Activated T-cell treated with anti-CD3 and anti-CD28 coated beads, Interleukin-2, amount 50 U/mL, for 4 hours (primary cell): ENCODE measurements around the gene TMIGD2. TPM values are rescaled to one million over a fixed set of nuclear protein-coding genes. Genes with fewer than 3 reads are reported as not detected.
"Not testable (repeated sequence)": the region's sequence is repeated elsewhere in the genome, so short reads cannot be mapped to it uniquely, and the experiment has no call there.

Experiments
- ATAC-seq, 2 donors: fragments of 200-7000 bp; cut with Tn5 transposase; one replicate each; pipeline ENCODE4 v1.10.0; 2021
- DNase-seq: peaks from one replicate; pipeline ENCODE4 v3.0.0-alpha.2; 2020
- H3K27me3 Mint-ChIP-seq: one replicate; pipeline ENCODE4 v1.8.0; 2021; ENCODE audit warnings: low read depth, mixed read lengths
- H3K36me3 Mint-ChIP-seq: one replicate; pipeline ENCODE4 v1.8.0; 2022; ENCODE audit warnings: mixed read lengths; ENCODE audit not compliant: insufficient read depth
- H3K4me1 Mint-ChIP-seq: one replicate; pipeline ENCODE4 v1.8.0; 2021; ENCODE audit warnings: low read depth, mixed read lengths
- H3K4me3 Mint-ChIP-seq: one replicate; pipeline ENCODE4 v1.8.0; 2021; ENCODE audit warnings: mild to moderate bottlenecking, moderate library complexity, mixed read lengths
- H3K9me3 Mint-ChIP-seq: one replicate; pipeline ENCODE4 v1.8.0; 2021; ENCODE audit warnings: mixed read lengths
- total RNA-seq, 3 donors: library from RNA; stranded (reverse); gene quantifications; one replicate each; pipeline ENCODE4 v1.2.1, GENCODE V29; 2021

Gene TMIGD2
- total RNA-seq, 3 donors from 2014 or later: 1.9 to 2.7 (median 2.1) TPM

GRCh38 chr19:4272894-4273293 lies 29.3 kb downstream of the TMIGD2 start:
- Mint-ChIP-seq H3K27me3 (peaks cover 3% of the 10 kb centered on the region), H3K4me1 (no peaks in the 10 kb centered on the region), H3K9me3 (no peaks in the 10 kb centered on the region), H3K36me3 (peaks cover 17% of the 10 kb centered on the region), H3K4me3 (no peak overlapping the region)
- peak in 1 of 2 donors; percentile 21 for ATAC-seq
- DNase-seq: no peak

- H3K4me1 Mint-ChIP-seq: peaks cover 24% of the 10 kb centered on the region
- no peaks in the 10 kb centered on the region for H3K9me3 Mint-ChIP-seq
- no peak overlapping the region for H3K4me3 Mint-ChIP-seq
- peaks cover 37% of the 10 kb centered on the region for H3K36me3 Mint-ChIP-seq
- ATAC-seq (no peak), DNase-seq (no peak)
- H3K27me3 Mint-ChIP-seq: no peaks in the 10 kb centered on the region
Measured at GRCh38 chr19:4268816-4269430, 33.3 kb downstream of the TMIGD2 start.

GRCh38 chr19:4267901-4268815 lies 34.0 kb downstream of the TMIGD2 start:
- no peak overlapping the region for H3K4me3 Mint-ChIP-seq
- ATAC-seq (no peak), DNase-seq (no peak)
- no peaks in the 10 kb centered on the region for H3K9me3 Mint-ChIP-seq
- H3K4me1 Mint-ChIP-seq: peaks cover 26% of the 10 kb centered on the region
- H3K36me3 Mint-ChIP-seq: peaks cover 37% of the 10 kb centered on the region
- H3K27me3 Mint-ChIP-seq: no peaks in the 10 kb centered on the region

GRCh38 chr19:4267101-4267900 lies 34.9 kb downstream of the TMIGD2 start:
- no peaks in the 10 kb centered on the region for H3K27me3 Mint-ChIP-seq
- H3K4me1 Mint-ChIP-seq: peaks cover 26% of the 10 kb centered on the region
- no peaks in the 10 kb centered on the region for H3K9me3 Mint-ChIP-seq
- H3K36me3 Mint-ChIP-seq: peaks cover 37% of the 10 kb centered on the region
- DNase-seq (peak; percentile 64), ATAC-seq (peak; percentile 65 to 76)
- peak overlapping the region; percentile 13 for H3K4me3 Mint-ChIP-seq

GRCh38 chr19:4266253-4267000 lies 35.8 kb downstream of the TMIGD2 start:
- Mint-ChIP-seq H3K4me3 (no peak overlapping the region), H3K9me3 (no peaks in the 10 kb centered on the region), H3K4me1 (peaks cover 26% of the 10 kb centered on the region), H3K27me3 (no peaks in the 10 kb centered on the region), H3K36me3 (peaks cover 31% of the 10 kb centered on the region)
- ATAC-seq: no peak
- DNase-seq: no peak

- Mint-ChIP-seq H3K36me3 (peaks cover 32% of the 10 kb centered on the region), H3K9me3 (no peaks in the 10 kb centered on the region), H3K27me3 (no peaks in the 10 kb centered on the region), H3K4me3 (no peak overlapping the region), H3K4me1 (peaks cover 26% of the 10 kb centered on the region)
- no peak for DNase-seq
- no peak for ATAC-seq
Measured at GRCh38 chr19:4264812-4265211, 37.4 kb downstream of the TMIGD2 start.

- Mint-ChIP-seq H3K4me3 (no peak overlapping the region), H3K4me1 (peaks cover 14% of the 10 kb centered on the region), H3K9me3 (no peaks in the 10 kb centered on the region), H3K27me3 (no peaks in the 10 kb centered on the region), H3K36me3 (peaks cover 27% of the 10 kb centered on the region)
- DNase-seq: no peak
- no peak for ATAC-seq
Measured at GRCh38 chr19:4260613-4261191, 41.5 kb downstream of the TMIGD2 start.

GRCh38 chr19:4258181-4258580 lies 44.0 kb downstream of the TMIGD2 start:
- Mint-ChIP-seq H3K9me3 (no peaks in the 10 kb centered on the region), H3K4me3 (no peak overlapping the region), H3K36me3 (peaks cover 30% of the 10 kb centered on the region), H3K27me3 (no peaks in the 10 kb centered on the region), H3K4me1 (no peaks in the 10 kb centered on the region)
- ATAC-seq (no peak), DNase-seq (no peak)

- peaks cover 30% of the 10 kb centered on the region for H3K36me3 Mint-ChIP-seq
- no peaks in the 10 kb centered on the region for H3K4me1 Mint-ChIP-seq
- H3K9me3 Mint-ChIP-seq: no peaks in the 10 kb centered on the region
- DNase-seq: no peak
- H3K4me3 Mint-ChIP-seq: no peak overlapping the region
- no peak for ATAC-seq
- no peaks in the 10 kb centered on the region for H3K27me3 Mint-ChIP-seq
Measured at GRCh38 chr19:4257025-4257424, 45.2 kb downstream of the TMIGD2 start.

- H3K36me3 Mint-ChIP-seq: peaks cover 30% of the 10 kb centered on the region
- DNase-seq: no peak
- H3K9me3 Mint-ChIP-seq: no peaks in the 10 kb centered on the region
- ATAC-seq: peak in 1 of 2 donors; percentile 31
- H3K4me3 Mint-ChIP-seq: no peak overlapping the region
- H3K4me1 Mint-ChIP-seq: no peaks in the 10 kb centered on the region
- no peaks in the 10 kb centered on the region for H3K27me3 Mint-ChIP-seq
Measured at GRCh38 chr19:4256563-4256962, 45.6 kb downstream of the TMIGD2 start.

- H3K9me3 Mint-ChIP-seq: peaks cover 3% of the 10 kb centered on the region
- H3K4me1 Mint-ChIP-seq: peaks cover 20% of the 10 kb centered on the region
- H3K36me3 Mint-ChIP-seq: peaks cover 24% of the 10 kb centered on the region
- H3K4me3 Mint-ChIP-seq: peak within 1 kb of the TSS; percentile 95
- DNase-seq: peak; percentile 98
- H3K27me3 Mint-ChIP-seq: no peaks in the 10 kb centered on the region
- ATAC-seq: peak; percentile 96 to 97
Measured at GRCh38 chr19:4246767-4247593, 55.2 kb downstream of the TMIGD2 start, which contains the start of gene YJU2. Gene YJU2, plus strand, starts transcription at chr19:4247080. Its CDS starts 67 bp downstream, at chr19:4247147.

- Mint-ChIP-seq H3K4me1 (peaks cover 20% of the 10 kb centered on the region), H3K36me3 (peaks cover 20% of the 10 kb centered on the region)
- ATAC-seq, DNase-seq, H3K27me3 Mint-ChIP-seq, H3K9me3 Mint-ChIP-seq, H3K4me3 Mint-ChIP-seq: not testable (repeated sequence)
Measured at GRCh38 chr19:4245938-4246337, 56.3 kb downstream of the TMIGD2 start.
